ENCODE measurements around the gene MESD. TPM values are rescaled to one million over a fixed set of nuclear protein-coding genes. Genes with fewer than 3 reads are reported as not detected.

The MESD gene
- total and polyA plus RNA-seq, 9 of the 15 experiments (the other 6 are each of a cell fraction or from before 2014, with no cell fraction given) = 11.3 to 39.7 (median 22.8) TPM

GRCh38 chr15:80989518-80990478 lies at the start of gene MESD (continued):
- TF ChIP-seq FOXO4 (CRISPR knock-in tag; IDR thresholded peaks at IDR 0.05) (no peak), BHLHE40 (IDR thresholded peaks at IDR 0.05; ENCODE audit: low read length) (no peak), NR3C1 (CRISPR knock-in tag; IDR thresholded peaks at IDR 0.05) (no peak), MEF2A (IDR thresholded peaks at IDR 0.05; ENCODE audit: control insufficient read depth, low read depth, low read length) (no peak), SP2 (IDR thresholded peaks at IDR 0.05; ENCODE audit: extremely low read depth, low read depth, low read length, poor library complexity, severe bottlenecking) (no peak), HOXB6 (CRISPR knock-in tag; IDR thresholded peaks at IDR 0.05; ENCODE audit: borderline replicate concordance) (no peak), MIER1 (IDR thresholded peaks at IDR 0.05; ENCODE audit: low read depth) (no peak), SFPQ (IDR thresholded peaks at IDR 0.05; ENCODE audit: low read depth, low read length) (no peak), ZNF3 (CRISPR knock-in tag; IDR thresholded peaks at IDR 0.05) (no peak), HSF4 (CRISPR knock-in tag; IDR thresholded peaks at IDR 0.05; ENCODE audit: borderline replicate concordance) (no peak), PHTF2 (CRISPR knock-in tag; IDR thresholded peaks at IDR 0.05) (no peak)
- TF ChIP-seq, protein P1, sequence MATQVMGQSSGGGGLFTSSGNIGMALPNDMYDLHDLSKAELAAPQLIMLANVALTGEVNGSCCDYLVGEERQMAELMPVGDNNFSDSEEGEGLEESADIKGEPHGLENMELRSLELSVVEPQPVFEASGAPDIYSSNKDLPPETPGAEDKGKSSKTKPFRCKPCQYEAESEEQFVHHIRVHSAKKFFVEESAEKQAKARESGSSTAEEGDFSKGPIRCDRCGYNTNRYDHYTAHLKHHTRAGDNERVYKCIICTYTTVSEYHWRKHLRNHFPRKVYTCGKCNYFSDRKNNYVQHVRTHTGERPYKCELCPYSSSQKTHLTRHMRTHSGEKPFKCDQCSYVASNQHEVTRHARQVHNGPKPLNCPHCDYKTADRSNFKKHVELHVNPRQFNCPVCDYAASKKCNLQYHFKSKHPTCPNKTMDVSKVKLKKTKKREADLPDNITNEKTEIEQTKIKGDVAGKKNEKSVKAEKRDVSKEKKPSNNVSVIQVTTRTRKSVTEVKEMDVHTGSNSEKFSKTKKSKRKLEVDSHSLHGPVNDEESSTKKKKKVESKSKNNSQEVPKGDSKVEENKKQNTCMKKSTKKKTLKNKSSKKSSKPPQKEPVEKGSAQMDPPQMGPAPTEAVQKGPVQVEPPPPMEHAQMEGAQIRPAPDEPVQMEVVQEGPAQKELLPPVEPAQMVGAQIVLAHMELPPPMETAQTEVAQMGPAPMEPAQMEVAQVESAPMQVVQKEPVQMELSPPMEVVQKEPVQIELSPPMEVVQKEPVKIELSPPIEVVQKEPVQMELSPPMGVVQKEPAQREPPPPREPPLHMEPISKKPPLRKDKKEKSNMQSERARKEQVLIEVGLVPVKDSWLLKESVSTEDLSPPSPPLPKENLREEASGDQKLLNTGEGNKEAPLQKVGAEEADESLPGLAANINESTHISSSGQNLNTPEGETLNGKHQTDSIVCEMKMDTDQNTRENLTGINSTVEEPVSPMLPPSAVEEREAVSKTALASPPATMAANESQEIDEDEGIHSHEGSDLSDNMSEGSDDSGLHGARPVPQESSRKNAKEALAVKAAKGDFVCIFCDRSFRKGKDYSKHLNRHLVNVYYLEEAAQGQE (IDR thresholded peaks at IDR 0.05; ENCODE audit: borderline replicate concordance) = no peak
- TF ChIP-seq, protein P1 (CRISPR knock-in tag; IDR thresholded peaks at IDR 0.05; ENCODE audit: low read depth) = no peak
- TF ChIP-seq, protein P2, sequence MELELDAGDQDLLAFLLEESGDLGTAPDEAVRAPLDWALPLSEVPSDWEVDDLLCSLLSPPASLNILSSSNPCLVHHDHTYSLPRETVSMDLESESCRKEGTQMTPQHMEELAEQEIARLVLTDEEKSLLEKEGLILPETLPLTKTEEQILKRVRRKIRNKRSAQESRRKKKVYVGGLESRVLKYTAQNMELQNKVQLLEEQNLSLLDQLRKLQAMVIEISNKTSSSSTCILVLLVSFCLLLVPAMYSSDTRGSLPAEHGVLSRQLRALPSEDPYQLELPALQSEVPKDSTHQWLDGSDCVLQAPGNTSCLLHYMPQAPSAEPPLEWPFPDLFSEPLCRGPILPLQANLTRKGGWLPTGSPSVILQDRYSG (tag; conservative IDR thresholded peaks at IDR 0.05; ENCODE audit: low read depth) = no peak
